ENCODE results near the gene GRIK4.
"Not testable (repeated sequence)": the region's sequence is repeated elsewhere in the genome, so short reads cannot be mapped to it uniquely, and the experiment has no call there.

The GRIK4 gene

GRCh38 chr11:120511116-120511819 is at the start of gene GRIK4:
TSS of gene GRIK4 (plus strand) at chr11:120511748. CDS start at chr11:120660319, 148,571 bp downstream.
- DNase-seq (ENCODE audit: low read depth in 2 of 2): peak; percentile 55 to 73

- DNase-seq (ENCODE audit: low read depth in 2 of 2): no peak
These were observed 48.7 kb upstream of the GRIK4 start for GRCh38 chr11:120462825-120463224.

- DNase-seq (ENCODE audit: low read depth in 2 of 2): no peak
These were observed 45.5 kb upstream of the GRIK4 start for GRCh38 chr11:120465921-120466534.

- DNase-seq (ENCODE audit: low read depth in 2 of 2): no peak
These were observed 43.9 kb upstream of the GRIK4 start for GRCh38 chr11:120467627-120468026.

- no peak for DNase-seq (ENCODE audit: low read depth in 2 of 2)
These were observed 40.4 kb upstream of the GRIK4 start for GRCh38 chr11:120471131-120471530.

- DNase-seq (ENCODE audit: low read depth in 2 of 2): no peak
These were observed 39.6 kb upstream of the GRIK4 start for GRCh38 chr11:120471994-120472393.

GRCh38 chr11:120473503-120473902 is 38.0 kb upstream of the GRIK4 start:
- no peak for DNase-seq (ENCODE audit: low read depth in 2 of 2)

GRCh38 chr11:120482149-120482548 is 29.4 kb upstream of the GRIK4 start:
- no peak for DNase-seq (ENCODE audit: low read depth in 2 of 2)

- no peak for DNase-seq (ENCODE audit: low read depth in 2 of 2)
These were observed 26.8 kb upstream of the GRIK4 start for GRCh38 chr11:120484722-120485121.

GRCh38 chr11:120486138-120486537 is 25.4 kb upstream of the GRIK4 start:
- DNase-seq (ENCODE audit: low read depth in 2 of 2): no peak

GRCh38 chr11:120489799-120490198 is 21.7 kb upstream of the GRIK4 start:
- DNase-seq (ENCODE audit: low read depth in 2 of 2): no peak

- DNase-seq (ENCODE audit: low read depth in 2 of 2): no peak
These were observed 19.1 kb upstream of the GRIK4 start for GRCh38 chr11:120492486-120492885.

GRCh38 chr11:120494595-120494994 is 17.0 kb upstream of the GRIK4 start:
- DNase-seq (ENCODE audit: low read depth in 2 of 2): no peak

- no peak for DNase-seq (ENCODE audit: low read depth in 2 of 2)
These were observed 12.5 kb upstream of the GRIK4 start for GRCh38 chr11:120499088-120499487.

GRCh38 chr11:120499859-120500258 is 11.7 kb upstream of the GRIK4 start:
- DNase-seq (ENCODE audit: low read depth in 2 of 2): no peak

GRCh38 chr11:120500414-120501071 is 11.0 kb upstream of the GRIK4 start:
- DNase-seq (ENCODE audit: low read depth in 2 of 2): no peak

GRCh38 chr11:120501440-120501839 is 10.1 kb upstream of the GRIK4 start:
- no peak for DNase-seq (ENCODE audit: low read depth in 2 of 2)

- no peak for DNase-seq (ENCODE audit: low read depth in 2 of 2)
These were observed 9.4 kb upstream of the GRIK4 start for GRCh38 chr11:120501976-120502755.

- not testable (repeated sequence) for DNase-seq (ENCODE audit: low read depth in 2 of 2)
These were observed 8.0 kb upstream of the GRIK4 start for GRCh38 chr11:120503529-120503928.

GRCh38 chr11:120505801-120506425 is 5.6 kb upstream of the GRIK4 start:
- no peak for DNase-seq (ENCODE audit: low read depth in 2 of 2)

- no peak for DNase-seq (ENCODE audit: low read depth in 2 of 2)
These were observed 2.0 kb upstream of the GRIK4 start for GRCh38 chr11:120509346-120510053.
